ENCODE data around the gene TLR9. TPM values are rescaled to one million over a fixed set of nuclear protein-coding genes. Genes with fewer than 3 reads are reported as not detected.

Gene TLR9
- total RNA-seq, 2 donors from 2014 or later: 0.25 to 0.27 TPM

DNA sequence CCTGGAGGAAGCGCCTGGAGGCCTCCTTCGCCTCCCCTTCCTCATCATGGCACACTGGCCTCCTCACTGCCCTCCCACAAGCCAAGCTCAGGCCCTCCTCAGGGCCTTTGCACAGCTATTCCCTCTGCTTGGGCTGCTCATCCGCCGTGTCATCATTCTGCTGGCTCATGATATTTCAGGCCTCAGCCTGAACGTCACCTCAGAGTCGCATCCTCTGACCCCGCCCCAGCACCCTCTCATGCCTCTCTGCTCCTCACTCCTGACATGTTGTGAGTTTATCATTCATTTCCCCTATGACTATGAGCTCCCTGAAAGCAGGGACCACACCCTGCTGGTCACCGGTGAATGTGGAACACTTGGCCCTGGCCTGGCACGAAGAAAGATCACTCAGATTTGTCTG lies 50.5 kb downstream of the TLR9 start:
- no peak overlapping the region for H3K9ac ChIP-seq (ENCODE audit: low read depth in 2 of 2, low read length in 2 of 2)
- intact Hi-C loops (cut with DNase I): no loop called here
- DNase-seq: no peak
- H3K4me1 ChIP-seq: no peaks in the 10 kb centered on the region
- TF ChIP-seq, protein P1, sequence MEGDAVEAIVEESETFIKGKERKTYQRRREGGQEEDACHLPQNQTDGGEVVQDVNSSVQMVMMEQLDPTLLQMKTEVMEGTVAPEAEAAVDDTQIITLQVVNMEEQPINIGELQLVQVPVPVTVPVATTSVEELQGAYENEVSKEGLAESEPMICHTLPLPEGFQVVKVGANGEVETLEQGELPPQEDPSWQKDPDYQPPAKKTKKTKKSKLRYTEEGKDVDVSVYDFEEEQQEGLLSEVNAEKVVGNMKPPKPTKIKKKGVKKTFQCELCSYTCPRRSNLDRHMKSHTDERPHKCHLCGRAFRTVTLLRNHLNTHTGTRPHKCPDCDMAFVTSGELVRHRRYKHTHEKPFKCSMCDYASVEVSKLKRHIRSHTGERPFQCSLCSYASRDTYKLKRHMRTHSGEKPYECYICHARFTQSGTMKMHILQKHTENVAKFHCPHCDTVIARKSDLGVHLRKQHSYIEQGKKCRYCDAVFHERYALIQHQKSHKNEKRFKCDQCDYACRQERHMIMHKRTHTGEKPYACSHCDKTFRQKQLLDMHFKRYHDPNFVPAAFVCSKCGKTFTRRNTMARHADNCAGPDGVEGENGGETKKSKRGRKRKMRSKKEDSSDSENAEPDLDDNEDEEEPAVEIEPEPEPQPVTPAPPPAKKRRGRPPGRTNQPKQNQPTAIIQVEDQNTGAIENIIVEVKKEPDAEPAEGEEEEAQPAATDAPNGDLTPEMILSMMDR (IDR thresholded peaks at IDR 0.05): no peak
- H3K4me3 ChIP-seq: no peak overlapping the region
- no peaks in the 10 kb centered on the region for H3K27me3 ChIP-seq
- no peak overlapping the region for H3K27ac ChIP-seq
- H3K9me3 ChIP-seq: no peaks in the 10 kb centered on the region
- H3K36me3 ChIP-seq: no peaks in the 10 kb centered on the region

DNA sequence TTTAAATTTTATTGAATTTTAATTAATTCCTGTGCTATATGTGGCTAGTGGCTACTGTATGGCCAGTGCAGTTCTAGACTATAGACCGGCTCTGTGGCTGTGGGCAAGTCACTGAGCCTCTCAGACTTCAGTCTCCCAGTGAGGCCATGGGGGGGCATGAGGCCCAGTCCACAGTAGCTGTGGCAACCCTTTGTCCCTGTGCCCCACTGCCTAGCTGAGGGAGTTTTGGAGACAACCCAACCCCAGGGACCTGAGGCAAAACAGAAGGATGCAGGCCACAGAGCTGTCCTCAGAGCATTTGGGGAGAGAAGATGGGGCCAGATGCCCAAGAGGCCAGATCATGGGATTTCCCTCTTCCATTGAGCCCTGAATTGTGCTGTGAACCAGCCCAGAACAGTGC lies 52.3 kb downstream of the TLR9 start:
- Histone ChIP-seq H3K27me3 (no peaks in the 10 kb centered on the region), H3K27ac (no peak overlapping the region), H3K36me3 (no peaks in the 10 kb centered on the region), H3K9ac (ENCODE audit: low read depth in 2 of 2, low read length in 2 of 2) (no peak overlapping the region), H3K4me3 (no peak overlapping the region), H3K4me1 (no peaks in the 10 kb centered on the region), H3K9me3 (no peaks in the 10 kb centered on the region)
- DNase-seq: no peak
- intact Hi-C loops (cut with DNase I): no loop called here
- TF ChIP-seq, protein P1 (IDR thresholded peaks at IDR 0.05): no peak

- Histone ChIP-seq H3K27ac (no peak overlapping the region), H3K4me1 (no peaks in the 10 kb centered on the region), H3K9ac (ENCODE audit: low read depth in 2 of 2, low read length in 2 of 2) (no peak overlapping the region), H3K9me3 (no peaks in the 10 kb centered on the region), H3K4me3 (no peak overlapping the region), H3K27me3 (no peaks in the 10 kb centered on the region), H3K36me3 (no peaks in the 10 kb centered on the region)
- intact Hi-C loops (cut with DNase I): no loop called here
- TF ChIP-seq, protein P1 (IDR thresholded peaks at IDR 0.05): no peak
- no peak for DNase-seq
Observed at GRCh38 chr3:52172262-52172757, 53.1 kb downstream of the TLR9 start.

DNA sequence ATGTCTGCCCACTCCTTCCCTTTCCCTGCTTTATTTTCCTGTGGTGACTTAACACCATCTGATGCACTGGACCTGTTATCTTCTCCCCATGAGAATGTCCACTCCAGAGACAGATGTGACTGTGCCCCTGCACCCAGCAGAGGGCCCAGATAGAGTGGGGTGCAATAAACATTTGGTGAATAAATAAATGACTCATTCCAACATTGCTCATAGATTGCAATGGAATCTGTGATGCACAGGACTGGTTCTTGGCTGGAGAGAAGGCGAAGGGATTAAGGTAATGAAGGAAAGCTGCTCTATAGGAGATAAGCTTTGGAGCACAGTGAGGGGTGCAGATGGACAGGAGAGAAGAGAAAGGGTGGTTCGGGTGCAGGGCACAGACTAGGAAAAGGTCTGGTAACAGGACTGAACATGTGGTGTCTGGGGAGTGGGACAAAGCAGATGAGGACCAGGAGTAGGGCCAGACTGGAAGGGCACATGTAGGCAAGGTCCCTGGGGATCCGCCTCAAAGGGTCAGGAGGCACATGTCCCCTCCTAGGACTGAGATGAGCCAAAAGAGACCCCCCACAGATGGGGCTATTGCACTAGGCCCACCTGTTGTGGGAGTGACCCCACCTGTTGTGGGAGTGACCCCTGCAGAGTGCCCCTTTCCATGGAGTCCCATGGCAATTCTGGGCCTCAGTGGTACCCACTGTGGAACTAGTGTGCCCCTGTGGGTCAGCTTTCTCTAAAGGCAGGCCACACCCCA lies 53.8 kb downstream of the TLR9 start:
- Histone ChIP-seq H3K9ac (ENCODE audit: low read depth in 2 of 2, low read length in 2 of 2) (no peak overlapping the region), H3K9me3 (no peaks in the 10 kb centered on the region), H3K27me3 (no peaks in the 10 kb centered on the region), H3K36me3 (no peaks in the 10 kb centered on the region), H3K27ac (no peak overlapping the region), H3K4me1 (no peaks in the 10 kb centered on the region), H3K4me3 (no peak overlapping the region)
- intact Hi-C loops (cut with DNase I): no loop called here
- TF ChIP-seq, protein P1 (IDR thresholded peaks at IDR 0.05): no peak
- no peak for DNase-seq

Small RNAs within 50 kb of the gene (microRNA-seq; reads per million reads assigned to microRNA genes)
- 116,417 reads per million, percentile 100 among the genes with 10 or more reads in this experiment for gene MIRLET7G

Other genes with a start within 250 kb of the TLR9 start
- gene ACY1, start 242.1 kb downstream of the TLR9 start, total RNA-seq: 100 to 1,000 TPM; 137 to 153 TPM
- gene RPL29, start 229.8 kb downstream of the TLR9 start, total RNA-seq: 1,000 to 10,000 TPM; 1,051 to 1,273 TPM
- 1 to 10 TPM; 9.5 to 9.8 TPM for gene DUSP7, start 169.1 kb downstream of the TLR9 start, total RNA-seq
- gene POC1A, start 71.2 kb downstream of the TLR9 start, total RNA-seq: 10 to 100 TPM in 1 of 2 donors, 1 to 10 TPM in 1; 7.6 to 33.7 TPM
- gene ALAS1, start 27.5 kb downstream of the TLR9 start, total RNA-seq: 100 to 1,000 TPM in 1 of 2 donors, 10 to 100 TPM in 1; 90.6 to 103 TPM
- gene TWF2, start 13.5 kb upstream of the TLR9 start, total RNA-seq: 10 to 100 TPM; 44.2 to 45.0 TPM
- gene PPM1M, start 20.1 kb upstream of the TLR9 start, total RNA-seq: 1 to 10 TPM; 5.4 to 8.1 TPM
- gene WDR82, start 53.0 kb upstream of the TLR9 start, total RNA-seq: 10 to 100 TPM; 65.7 to 67.0 TPM
- gene GLYCTK, start 62.2 kb upstream of the TLR9 start, total RNA-seq: 10 to 100 TPM; 45.2 to 63.2 TPM
- gene DNAH1, start 90.7 kb upstream of the TLR9 start, total RNA-seq: 1 to 10 TPM; 7.0 to 9.1 TPM
- 10 to 100 TPM; 65.6 to 95.1 TPM for gene BAP1, start 184.4 kb upstream of the TLR9 start, total RNA-seq
- 10 to 100 TPM in 1 of 2 donors, 1 to 10 TPM in 1; 8.7 to 10.9 TPM for gene PHF7, start 185.0 kb upstream of the TLR9 start, total RNA-seq
- gene SEMA3G, start 219.5 kb upstream of the TLR9 start, total RNA-seq: 1 to 10 TPM; 2.4 to 2.6 TPM
- 1 to 10 TPM; 1.1 to 1.5 TPM for gene TNNC1, start 228.4 kb upstream of the TLR9 start, total RNA-seq
- 10 to 100 TPM; 43.2 to 60.5 TPM for gene NISCH, start 230.0 kb upstream of the TLR9 start, total RNA-seq